Measurements from ENCODE around the gene SDC4.
"Not testable (repeated sequence)": the region's sequence is repeated elsewhere in the genome, so short reads cannot be mapped to it uniquely, and the experiment has no call there.

SDC4 gene

DNA sequence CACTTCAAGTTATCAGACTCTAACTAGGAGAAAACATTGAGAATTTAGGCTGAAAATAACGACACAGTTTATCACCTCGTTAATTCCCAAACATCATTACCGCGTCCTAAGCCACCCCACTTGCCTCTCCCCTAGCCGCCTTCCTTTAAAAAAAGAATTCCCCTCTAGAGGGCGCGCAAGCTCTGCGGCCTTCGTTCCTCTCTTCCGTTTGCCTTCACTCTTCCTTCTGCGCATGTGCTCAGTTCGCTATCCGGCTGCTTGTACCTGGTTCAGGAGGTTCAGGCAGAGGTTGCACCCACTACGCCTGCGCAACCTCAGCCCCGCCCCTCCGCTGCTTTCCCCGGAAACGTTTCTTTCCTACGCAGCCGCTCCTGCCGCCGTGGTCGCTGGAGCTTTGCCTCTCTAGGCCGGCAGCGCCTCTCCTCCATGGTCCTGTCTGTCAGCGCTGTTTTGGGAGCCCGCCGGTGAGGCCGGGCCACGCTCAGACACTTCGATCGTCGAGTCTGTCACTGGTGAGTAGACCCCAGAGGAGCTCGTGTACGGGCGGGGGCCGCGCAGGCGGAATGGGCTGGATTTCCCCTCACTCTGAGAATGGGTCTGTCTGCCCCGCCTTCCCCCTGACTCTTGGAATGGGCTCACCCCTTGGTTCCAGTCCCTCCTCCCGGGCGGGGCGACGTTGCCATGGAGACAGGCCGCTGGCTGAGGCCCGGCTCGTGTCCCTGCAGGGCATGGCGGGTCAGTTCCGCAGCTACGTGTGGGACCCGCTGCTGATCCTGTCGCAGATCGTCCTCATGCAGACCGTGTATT is 14.8 kb upstream of the SDC4 start, which contains the start of gene SYS1:
Gene SYS1, plus strand, starts transcription at position 353 of the 807 bp plus-strand sequence. Its CDS starts 376 bp downstream, at position 729.
- H3K9ac ChIP-seq (ENCODE audit: low read depth, low read length): peak within 1 kb of the TSS; percentile 99
- peak within 1 kb of the TSS; percentile 97 for H3K4me2 ChIP-seq (ENCODE audit: low read length)
- peaks cover 28% of the 10 kb centered on the region for H3K36me3 ChIP-seq (ENCODE audit: insufficient read depth, low read length)
- H3K27me3 ChIP-seq (ENCODE audit: control insufficient read depth, insufficient read depth, low read length): no peaks in the 10 kb centered on the region
- H3K9me3 ChIP-seq (replicated peaks; ENCODE audit: low read length): no peaks in the 10 kb centered on the region
- H3K4me1 ChIP-seq (ENCODE audit: control insufficient read depth, insufficient read depth, low read length): peaks cover 41% of the 10 kb centered on the region
- H3K4me3 ChIP-seq (ENCODE audit: low read length): peak within 1 kb of the TSS; percentile 99

DNA sequence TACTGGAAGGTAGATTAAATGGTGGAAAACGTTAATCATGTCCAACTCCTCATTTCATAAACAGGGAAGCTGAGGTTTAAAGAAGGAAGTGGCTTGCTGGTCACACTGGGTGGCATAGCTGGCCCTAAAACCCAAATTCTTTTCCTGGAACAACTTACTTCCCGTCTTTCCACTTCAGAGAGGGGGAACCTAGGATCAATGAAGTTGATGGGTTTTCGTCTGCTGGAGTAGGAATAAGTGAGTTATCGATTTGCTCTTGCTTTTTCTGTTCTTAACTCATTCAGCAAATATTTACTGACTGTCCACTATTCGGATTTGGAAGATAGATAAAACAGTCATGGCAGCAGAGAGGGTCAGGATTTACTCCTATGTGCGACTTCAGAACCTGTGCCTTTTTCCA is 13.6 kb upstream of the SDC4 start:
- Histone ChIP-seq H3K9me3 (replicated peaks; ENCODE audit: low read length) (no peaks in the 10 kb centered on the region), H3K36me3 (ENCODE audit: insufficient read depth, low read length) (peaks cover 16% of the 10 kb centered on the region), H3K9ac (ENCODE audit: low read depth, low read length) (no peak overlapping the region), H3K4me1 (ENCODE audit: control insufficient read depth, insufficient read depth, low read length) (peaks cover 52% of the 10 kb centered on the region), H3K4me2 (ENCODE audit: low read length) (no peak overlapping the region), H3K27me3 (ENCODE audit: control insufficient read depth, insufficient read depth, low read length) (no peaks in the 10 kb centered on the region), H3K4me3 (ENCODE audit: low read length) (no peak overlapping the region)

DNA sequence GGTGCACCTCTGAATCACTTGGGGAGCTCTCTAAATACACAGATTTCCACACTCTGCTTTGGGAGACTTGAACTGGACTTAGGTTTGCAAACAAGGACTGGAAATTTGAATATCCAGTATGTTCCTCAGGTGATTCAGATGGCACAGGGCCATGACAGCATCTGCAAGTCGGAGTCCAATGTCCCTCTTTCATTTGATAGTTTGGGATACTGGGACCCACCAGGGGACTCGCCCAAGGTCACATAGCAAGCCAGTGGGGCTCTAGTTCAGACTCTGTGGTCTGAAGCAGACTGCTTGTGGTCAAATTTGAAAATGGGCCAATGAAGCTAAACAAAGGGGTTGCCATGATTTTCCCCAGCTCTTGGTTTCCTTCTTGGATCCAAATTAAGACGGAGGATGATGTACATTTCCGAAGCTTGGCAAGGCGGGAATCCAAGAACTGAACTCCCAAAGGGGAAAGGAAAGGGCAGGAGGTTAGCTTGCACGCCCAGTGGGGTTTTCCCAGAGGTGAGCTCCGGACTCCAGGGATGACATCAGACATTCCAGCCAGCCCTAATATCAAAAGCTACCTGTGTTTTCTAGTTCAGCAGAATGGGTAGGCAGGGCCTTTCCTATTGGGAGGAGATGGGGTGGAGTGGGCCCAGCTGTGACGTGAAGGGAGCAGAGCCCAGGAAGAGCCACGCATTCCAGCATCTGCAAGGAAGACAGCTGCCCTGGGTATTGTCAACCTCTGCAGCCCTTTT is 11.4 kb upstream of the SDC4 start:
- Histone ChIP-seq H3K9ac (ENCODE audit: low read depth, low read length) (peak overlapping the region; percentile 72), H3K9me3 (replicated peaks; ENCODE audit: low read length) (no peaks in the 10 kb centered on the region), H3K36me3 (ENCODE audit: insufficient read depth, low read length) (no peaks in the 10 kb centered on the region), H3K4me2 (ENCODE audit: low read length) (peak overlapping the region; percentile 65), H3K4me3 (ENCODE audit: low read length) (peak overlapping the region; percentile 32), H3K27me3 (ENCODE audit: control insufficient read depth, insufficient read depth, low read length) (no peaks in the 10 kb centered on the region), H3K4me1 (ENCODE audit: control insufficient read depth, insufficient read depth, low read length) (peaks cover 66% of the 10 kb centered on the region)

DNA sequence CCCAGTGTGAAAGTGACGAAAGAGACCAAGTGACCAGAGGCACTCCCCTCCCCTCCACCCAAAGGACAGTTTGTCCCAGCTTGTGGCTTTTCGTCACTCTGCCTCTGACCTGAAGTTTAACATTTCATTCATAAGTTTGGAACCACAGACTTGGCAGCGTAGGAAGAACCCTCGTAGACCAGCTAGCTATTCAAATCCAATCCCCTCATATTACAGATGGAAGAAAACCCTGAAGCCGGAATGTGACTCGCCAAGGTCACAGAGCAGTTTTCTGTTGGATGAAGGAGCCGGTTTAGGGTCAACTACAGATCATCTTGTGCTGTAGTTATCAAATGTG is 10.8 kb upstream of the SDC4 start:
- Histone ChIP-seq H3K9ac (ENCODE audit: low read depth, low read length) (peak overlapping the region; percentile 72), H3K4me1 (ENCODE audit: control insufficient read depth, insufficient read depth, low read length) (peaks cover 70% of the 10 kb centered on the region), H3K27me3 (ENCODE audit: control insufficient read depth, insufficient read depth, low read length) (no peaks in the 10 kb centered on the region), H3K4me3 (ENCODE audit: low read length) (peak overlapping the region; percentile 10), H3K4me2 (ENCODE audit: low read length) (peak overlapping the region; percentile 65), H3K36me3 (ENCODE audit: insufficient read depth, low read length) (no peaks in the 10 kb centered on the region), H3K9me3 (replicated peaks; ENCODE audit: low read length) (no peaks in the 10 kb centered on the region)

DNA sequence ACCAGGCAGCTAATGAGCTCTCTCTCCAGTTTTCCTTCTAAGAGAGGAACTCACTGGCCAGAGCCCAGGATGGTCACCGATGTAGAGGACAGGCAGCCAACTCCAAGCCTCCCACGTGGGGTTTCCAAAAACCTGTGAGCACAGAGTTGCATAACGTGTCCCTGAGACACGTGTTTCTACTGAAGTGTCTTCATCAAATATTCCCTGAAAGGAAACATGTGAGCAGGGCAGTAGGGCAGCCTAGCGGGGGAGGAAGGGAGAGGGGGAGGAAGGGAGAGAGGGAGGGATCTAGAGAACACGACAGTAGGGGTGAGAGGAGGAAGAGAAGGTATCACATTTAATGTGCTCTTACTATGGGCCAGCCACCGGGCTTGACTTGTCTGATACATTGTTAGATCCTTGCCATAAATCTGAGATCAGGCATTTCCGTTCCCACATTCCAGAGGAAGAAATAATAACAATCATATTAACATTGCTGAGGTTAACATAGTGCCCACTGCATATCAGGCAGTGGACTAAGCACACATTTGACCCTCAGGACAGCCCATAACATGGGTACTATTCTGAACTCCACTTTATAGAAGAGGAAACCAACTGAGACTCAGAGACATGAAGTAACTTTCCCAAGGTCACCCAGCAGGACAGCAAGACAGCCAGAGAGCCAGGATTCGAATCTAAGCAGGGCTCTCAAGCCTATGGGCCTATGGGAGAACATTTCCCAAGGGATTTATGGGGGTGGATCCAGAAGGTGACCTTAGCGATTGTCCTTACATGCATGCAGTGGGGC is 10.3 kb upstream of the SDC4 start:
- no peaks in the 10 kb centered on the region for H3K9me3 ChIP-seq (replicated peaks; ENCODE audit: low read length)
- H3K9ac ChIP-seq (ENCODE audit: low read depth, low read length): peak overlapping the region; percentile 72
- no peaks in the 10 kb centered on the region for H3K36me3 ChIP-seq (ENCODE audit: insufficient read depth, low read length)
- peaks cover 68% of the 10 kb centered on the region for H3K4me1 ChIP-seq (ENCODE audit: control insufficient read depth, insufficient read depth, low read length)
- peak overlapping the region; percentile 65 for H3K4me2 ChIP-seq (ENCODE audit: low read length)
- no peaks in the 10 kb centered on the region for H3K27me3 ChIP-seq (ENCODE audit: control insufficient read depth, insufficient read depth, low read length)
- peak overlapping the region; percentile 10 for H3K4me3 ChIP-seq (ENCODE audit: low read length)

DNA sequence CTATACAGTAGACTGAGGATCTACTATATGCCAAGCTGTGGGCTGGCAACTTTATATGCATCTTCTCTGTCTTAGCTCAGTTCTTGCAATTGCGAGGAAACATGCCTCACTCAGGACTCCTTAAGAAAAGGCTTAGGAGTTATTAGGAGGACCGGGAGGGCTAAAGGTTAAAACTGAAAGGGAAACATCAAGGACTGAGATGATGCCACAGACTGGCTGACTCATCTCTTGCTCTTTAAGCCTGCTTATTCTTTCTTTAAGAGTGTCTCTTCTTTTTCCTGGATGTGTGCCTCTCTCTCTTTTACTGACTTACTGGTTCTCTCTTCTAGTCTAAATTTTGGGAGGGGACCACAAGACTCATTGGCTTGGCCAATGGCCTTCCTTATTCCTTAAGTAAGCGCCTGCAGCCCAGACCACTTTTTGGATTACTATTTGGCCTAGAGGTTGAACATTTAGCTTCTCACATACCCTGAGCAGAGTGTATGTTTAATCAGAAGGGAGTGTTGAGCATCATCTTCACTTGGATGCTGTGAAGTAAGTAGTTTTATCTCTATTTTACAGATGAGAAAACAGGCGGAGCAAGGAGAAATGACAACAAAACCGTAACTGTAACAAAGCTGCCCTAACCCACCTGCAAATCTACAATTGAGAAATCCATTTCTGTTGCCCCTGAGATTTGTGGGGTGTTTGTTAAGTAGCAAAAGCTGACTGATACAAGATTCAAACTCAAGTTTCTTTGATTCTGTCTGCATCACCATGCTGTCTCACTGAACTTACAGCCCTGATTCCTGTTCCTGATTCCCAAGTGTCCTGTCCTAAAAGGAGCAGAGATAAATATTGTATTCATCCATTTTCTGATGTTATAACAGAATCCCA is 7.2 kb upstream of the SDC4 start:
- H3K4me1 ChIP-seq (ENCODE audit: control insufficient read depth, insufficient read depth, low read length): peaks cover 58% of the 10 kb centered on the region

DNA sequence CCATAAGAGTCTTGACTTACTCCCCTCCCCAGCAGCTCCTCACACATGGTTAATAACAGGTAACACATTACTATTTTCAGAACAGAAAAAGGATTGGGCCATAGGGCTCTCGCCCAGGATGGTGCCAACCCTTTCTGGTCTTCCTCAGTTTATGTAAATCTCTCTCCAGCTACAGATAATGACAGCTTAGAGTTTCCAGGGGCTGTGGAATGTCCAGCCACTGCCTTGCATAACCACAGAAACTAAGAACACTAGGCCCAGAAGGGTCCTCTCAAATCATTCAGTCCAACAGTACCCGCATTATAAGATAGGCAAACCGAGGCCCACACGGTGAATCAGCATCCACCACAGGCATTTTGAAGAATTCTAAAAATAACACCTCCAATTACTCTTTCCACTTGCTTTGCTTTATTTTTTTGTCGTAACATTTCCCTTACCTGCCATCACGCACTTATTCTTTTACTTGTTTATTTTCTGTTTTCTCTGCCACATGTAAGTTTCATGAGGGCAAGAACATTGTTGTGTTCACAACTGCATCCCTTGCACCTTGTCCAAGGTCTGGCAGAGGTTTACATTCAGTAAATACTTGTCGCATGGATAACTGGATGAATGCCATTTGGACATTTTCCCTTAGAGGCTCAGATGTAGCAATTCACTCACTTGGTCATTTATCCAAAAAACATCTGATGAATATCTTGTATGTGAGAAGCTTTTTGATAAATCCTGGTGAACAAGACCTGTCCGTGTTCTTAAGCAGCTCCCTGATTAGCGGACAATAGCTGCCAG is 6.4 kb upstream of the SDC4 start:
- H3K27me3 ChIP-seq (ENCODE audit: control insufficient read depth, insufficient read depth, low read length): no peaks in the 10 kb centered on the region
- H3K4me2 ChIP-seq (ENCODE audit: low read length): peak overlapping the region; percentile 38
- no peak overlapping the region for H3K9ac ChIP-seq (ENCODE audit: low read depth, low read length)
- no peaks in the 10 kb centered on the region for H3K36me3 ChIP-seq (ENCODE audit: insufficient read depth, low read length)
- H3K9me3 ChIP-seq (replicated peaks; ENCODE audit: low read length): no peaks in the 10 kb centered on the region
- H3K4me1 ChIP-seq (ENCODE audit: control insufficient read depth, insufficient read depth, low read length): peaks cover 51% of the 10 kb centered on the region
- peak overlapping the region; percentile 0 for H3K4me3 ChIP-seq (ENCODE audit: low read length)

More for the DNA sequence above, 7.2 kb upstream of the SDC4 start:
- Histone ChIP-seq H3K36me3 (ENCODE audit: insufficient read depth, low read length) (no peaks in the 10 kb centered on the region), H3K4me2 (ENCODE audit: low read length) (peak overlapping the region; percentile 38), H3K9ac (ENCODE audit: low read depth, low read length) (no peak overlapping the region), H3K27me3 (ENCODE audit: control insufficient read depth, insufficient read depth, low read length) (no peaks in the 10 kb centered on the region), H3K4me3 (ENCODE audit: low read length) (peak overlapping the region; percentile 0), H3K9me3 (replicated peaks; ENCODE audit: low read length) (no peaks in the 10 kb centered on the region)

DNA sequence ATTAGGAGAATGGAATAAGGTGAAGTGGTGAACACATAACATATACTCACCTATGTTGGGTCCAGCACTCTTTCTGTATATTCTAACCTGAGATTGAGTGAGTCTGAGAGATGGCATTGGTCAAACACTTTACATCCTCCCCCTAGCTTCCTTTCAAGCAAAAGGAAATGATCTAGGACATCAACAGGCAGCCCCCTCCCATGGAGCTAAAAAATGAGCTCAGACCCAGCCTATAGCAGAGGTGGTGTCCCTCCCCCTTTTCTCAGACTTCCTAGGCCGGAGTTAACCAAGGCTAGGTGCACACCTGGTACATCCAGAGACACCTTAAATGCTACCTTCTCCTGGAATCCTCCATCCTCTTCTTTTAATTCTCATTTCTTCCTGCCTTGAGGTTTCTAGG is 5.5 kb upstream of the SDC4 start:
- Histone ChIP-seq H3K27me3 (ENCODE audit: control insufficient read depth, insufficient read depth, low read length) (no peaks in the 10 kb centered on the region), H3K4me1 (ENCODE audit: control insufficient read depth, insufficient read depth, low read length) (peaks cover 46% of the 10 kb centered on the region), H3K4me2 (ENCODE audit: low read length) (no peak overlapping the region), H3K9ac (ENCODE audit: low read depth, low read length) (no peak overlapping the region), H3K36me3 (ENCODE audit: insufficient read depth, low read length) (no peaks in the 10 kb centered on the region), H3K9me3 (replicated peaks; ENCODE audit: low read length) (no peaks in the 10 kb centered on the region), H3K4me3 (ENCODE audit: low read length) (no peak overlapping the region)

DNA sequence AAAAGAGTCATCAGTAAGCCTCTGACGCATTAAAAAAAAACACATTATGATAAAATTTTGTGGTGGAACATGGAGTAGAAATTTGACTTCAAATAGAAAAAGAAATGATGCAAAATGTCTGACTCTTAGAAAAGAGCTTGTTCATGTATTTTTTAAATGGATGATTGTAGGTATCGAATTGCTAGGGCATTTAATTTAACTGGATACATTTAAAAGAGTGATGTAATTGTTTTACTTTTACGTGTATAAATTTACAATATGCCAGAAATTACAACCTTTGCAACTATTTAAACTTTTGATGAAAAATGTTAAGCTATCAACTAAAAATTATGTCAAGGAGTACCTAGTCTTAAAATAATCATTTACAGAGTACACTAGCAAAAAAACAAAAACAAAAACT is 4.5 kb upstream of the SDC4 start:
- Histone ChIP-seq H3K4me2 (ENCODE audit: low read length) (no peak overlapping the region), H3K4me1 (ENCODE audit: control insufficient read depth, insufficient read depth, low read length) (peaks cover 40% of the 10 kb centered on the region), H3K27me3 (ENCODE audit: control insufficient read depth, insufficient read depth, low read length) (no peaks in the 10 kb centered on the region), H3K9ac (ENCODE audit: low read depth, low read length) (no peak overlapping the region), H3K4me3 (ENCODE audit: low read length) (no peak overlapping the region), H3K9me3 (replicated peaks; ENCODE audit: low read length) (no peaks in the 10 kb centered on the region), H3K36me3 (ENCODE audit: insufficient read depth, low read length) (no peaks in the 10 kb centered on the region)

DNA sequence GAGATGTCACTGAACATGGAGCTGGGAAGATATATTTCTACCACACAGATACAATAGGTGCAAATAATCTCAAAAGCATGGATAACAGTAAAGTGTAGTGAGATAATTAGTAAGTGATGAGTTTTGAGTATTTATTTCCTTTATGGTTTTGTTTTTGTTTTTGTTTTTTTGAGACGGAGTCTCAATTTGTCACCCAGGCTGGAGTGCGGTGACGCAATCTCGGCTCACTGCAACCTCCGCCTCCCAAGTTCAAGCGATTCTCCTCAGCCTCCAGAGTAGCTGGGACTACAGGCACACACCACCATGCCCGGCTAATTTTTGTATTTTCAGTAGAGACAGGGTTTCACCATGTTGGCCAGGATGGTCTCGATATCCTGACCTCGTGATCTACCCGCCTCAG is 2.6 kb upstream of the SDC4 start:
- H3K9ac ChIP-seq (ENCODE audit: low read depth, low read length); H3K9me3 ChIP-seq (replicated peaks; ENCODE audit: low read length); H3K27me3 ChIP-seq (ENCODE audit: control insufficient read depth, insufficient read depth, low read length); H3K4me2 ChIP-seq (ENCODE audit: low read length); H3K36me3 ChIP-seq (ENCODE audit: insufficient read depth, low read length); H3K4me3 ChIP-seq (ENCODE audit: low read length): not testable (repeated sequence)
- H3K4me1 ChIP-seq (ENCODE audit: control insufficient read depth, insufficient read depth, low read length): peaks cover 39% of the 10 kb centered on the region

Measured in skeletal muscle satellite cell (primary cell).